Inflammatory macrophage treated with lipopolysaccharide for 1 hour (primary cell): ENCODE measurements around the gene CCDC183.

ENCODE experiments used
- DNase-seq, 2 donors: peaks; one replicate each; pipeline ENCODE4 v3.0.0-alpha.2; 2020 to 2022

The CCDC183 gene

DNA sequence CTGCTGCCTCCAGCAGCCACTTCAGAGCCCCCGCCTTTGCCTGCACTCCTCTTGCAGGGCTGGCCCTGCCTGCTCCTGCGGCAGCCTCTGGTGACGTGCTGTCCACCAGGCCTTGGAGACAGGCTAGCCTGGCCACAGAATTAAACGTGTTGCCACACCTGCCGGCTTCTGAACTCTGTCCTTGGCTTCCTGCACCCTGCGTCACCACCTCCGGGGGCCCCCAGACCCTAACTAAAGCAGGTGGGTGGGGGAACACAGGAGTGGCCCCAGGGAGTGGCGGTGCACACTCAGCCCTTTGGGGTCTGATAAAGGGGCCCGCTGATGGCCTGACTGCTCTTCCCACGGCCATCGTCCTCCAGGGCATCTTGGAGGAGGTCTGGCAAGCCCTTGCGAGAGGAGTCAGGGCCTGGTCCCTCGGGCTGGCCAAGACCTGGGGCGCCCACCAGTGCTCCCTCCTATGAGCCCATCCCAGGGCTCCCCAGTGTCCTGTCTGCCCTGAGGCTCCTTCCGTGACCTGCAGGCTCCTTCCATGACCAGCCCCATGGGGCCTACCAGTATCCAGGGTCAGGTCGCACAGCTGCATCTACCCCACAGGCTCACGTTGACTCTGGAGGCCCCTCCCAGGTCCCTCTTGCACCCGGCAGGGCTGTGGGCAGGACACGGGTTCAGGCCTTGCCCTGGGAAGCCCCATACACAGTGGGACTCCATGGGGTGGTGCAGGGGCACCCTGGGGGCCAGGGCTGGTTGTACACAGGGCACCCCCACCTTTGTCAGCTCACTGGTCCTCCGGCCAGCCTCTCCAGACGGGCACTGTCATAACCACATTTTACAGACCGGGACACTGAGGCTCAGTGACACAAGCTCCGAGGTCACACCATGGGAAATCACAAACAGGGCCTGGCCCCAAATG, 55.0 kb downstream of the CCDC183 start:
- DNase-seq: no peak

DNA sequence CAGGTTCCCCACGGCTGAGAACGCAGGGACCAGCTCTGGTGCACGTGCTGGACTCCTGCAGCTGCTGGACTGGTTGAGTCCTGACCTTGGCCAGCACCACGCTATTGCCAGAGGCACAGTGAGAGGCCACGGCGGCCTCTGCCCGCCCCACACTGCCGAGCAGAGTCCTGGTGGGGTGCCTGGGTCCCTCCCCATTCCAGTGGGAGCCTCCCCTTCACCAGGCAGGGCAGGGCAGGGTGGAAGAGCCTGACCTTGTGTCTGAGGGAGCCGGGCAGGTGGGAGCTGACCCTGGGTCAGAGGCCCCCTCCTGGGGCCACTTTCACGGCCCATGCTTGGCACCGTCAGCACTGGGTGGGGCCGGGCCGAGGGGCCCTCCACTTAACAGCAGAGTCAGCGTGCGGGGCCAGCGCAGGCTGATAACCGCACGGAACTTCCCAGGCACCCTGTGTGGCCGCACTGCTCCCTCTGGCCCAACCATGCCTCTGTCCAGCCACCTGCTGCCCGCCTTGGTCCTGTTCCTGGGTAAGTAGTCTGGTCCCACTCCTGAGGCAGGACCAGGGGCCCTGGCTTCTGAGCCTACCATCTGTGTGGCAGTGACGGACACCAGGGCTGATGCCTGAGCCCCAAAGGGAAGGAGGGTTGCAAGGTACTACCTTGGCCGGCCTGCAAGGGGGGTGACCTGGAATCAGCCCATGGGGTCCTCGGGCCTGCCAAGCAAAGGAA, 56.0 kb downstream of the CCDC183 start, which contains the start of gene MAMDC4:
TSS of gene MAMDC4 (plus strand) at position 406 of the 723 bp plus-strand sequence. CDS start at position 477, 71 bp downstream.
- no peak for DNase-seq

DNA sequence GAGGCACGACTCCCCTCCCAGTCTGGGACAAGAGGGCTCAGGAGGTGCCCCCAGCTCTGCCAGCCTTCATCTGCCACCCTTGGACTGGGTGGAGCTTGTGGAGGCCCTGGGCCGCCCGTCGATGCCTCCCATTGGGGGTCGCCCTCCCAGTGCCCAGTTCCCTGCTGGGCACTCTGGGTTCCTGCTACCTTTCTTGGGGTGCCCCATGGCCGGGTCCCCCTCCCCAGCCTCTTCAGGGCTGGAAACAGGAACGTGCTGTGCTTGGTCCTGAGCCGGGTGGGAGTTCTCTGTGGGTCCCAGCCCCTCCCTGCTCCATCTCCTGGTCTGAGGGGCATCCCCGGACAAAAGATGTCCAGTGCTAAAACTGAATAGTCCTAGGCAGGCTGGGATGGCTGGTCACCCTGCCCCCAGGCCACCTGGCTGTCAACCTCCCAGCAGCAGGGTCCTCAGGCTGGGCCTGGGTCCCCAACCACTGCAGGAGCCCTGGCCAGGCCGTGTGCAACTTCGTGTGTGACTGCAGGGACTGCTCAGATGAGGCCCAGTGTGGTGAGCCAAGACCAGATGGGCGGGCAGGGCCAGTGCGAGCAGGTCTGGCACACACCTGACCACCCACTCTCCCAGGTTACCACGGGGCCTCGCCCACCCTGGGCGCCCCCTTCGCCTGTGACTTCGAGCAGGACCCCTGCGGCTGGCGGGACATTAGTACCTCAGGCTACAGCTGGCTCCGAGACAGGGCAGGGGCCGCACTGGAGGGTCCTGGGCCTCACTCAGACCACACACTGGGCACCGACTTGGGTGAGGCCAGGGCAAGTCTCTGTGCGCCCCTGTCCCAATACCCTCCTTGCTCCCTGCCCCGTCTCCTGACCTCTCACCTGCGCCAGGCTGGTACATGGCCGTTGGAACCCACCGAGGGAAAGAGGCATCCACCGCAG, 56.8 kb downstream of the CCDC183 start:
- no peak for DNase-seq

DNA sequence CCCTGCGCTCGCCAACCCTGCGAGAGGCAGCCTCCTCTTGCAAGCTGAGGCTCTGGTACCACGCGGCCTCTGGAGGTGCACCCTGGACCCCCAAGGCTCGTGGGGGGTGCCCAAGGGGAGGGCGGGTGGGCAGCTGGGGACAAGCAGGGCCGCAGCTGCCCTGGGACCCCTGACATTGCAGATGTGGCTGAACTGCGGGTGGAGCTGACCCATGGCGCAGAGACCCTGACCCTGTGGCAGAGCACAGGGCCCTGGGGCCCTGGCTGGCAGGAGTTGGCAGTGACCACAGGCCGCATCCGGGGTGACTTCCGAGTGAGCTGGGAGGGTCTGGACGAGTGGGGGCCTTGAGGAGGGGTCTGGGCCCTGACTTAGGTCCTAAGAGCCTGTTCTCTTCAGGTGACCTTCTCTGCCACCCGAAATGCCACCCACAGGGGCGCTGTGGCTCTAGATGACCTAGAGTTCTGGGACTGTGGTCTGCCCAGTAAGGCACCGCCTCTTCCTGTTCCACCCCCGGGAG, 57.5 kb downstream of the CCDC183 start:
- DNase-seq: no peak

DNA sequence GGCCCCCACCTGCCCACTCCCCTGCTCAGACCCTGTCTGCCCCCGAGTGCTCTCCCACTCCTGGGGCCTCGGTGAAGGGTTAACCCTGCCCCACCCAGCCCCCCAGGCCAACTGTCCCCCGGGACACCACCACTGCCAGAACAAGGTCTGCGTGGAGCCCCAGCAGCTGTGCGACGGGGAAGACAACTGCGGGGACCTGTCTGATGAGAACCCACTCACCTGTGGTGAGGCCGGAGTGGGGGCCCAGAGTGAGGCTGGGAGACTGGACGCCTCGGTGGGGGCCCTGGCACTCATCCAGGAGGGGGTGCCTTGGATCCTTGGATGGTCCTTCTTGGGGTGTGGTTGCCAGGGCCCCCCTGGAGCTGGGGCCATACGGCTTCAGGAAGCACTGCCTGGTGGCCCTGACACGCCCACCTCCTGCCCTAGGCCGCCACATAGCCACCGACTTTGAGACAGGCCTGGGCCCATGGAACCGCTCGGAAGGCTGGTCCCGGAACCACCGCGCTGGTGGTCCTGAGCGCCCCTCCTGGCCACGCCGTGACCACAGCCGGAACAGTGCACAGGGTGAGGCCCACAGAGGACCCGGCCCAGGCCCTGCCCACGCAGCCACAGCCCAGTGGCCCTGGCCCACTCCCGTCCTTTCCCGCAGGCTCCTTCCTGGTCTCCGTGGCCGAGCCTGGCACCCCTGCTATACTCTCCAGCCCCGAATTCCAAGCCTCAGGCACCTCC, 58.1 kb downstream of the CCDC183 start:
- DNase-seq: no peak

DNA sequence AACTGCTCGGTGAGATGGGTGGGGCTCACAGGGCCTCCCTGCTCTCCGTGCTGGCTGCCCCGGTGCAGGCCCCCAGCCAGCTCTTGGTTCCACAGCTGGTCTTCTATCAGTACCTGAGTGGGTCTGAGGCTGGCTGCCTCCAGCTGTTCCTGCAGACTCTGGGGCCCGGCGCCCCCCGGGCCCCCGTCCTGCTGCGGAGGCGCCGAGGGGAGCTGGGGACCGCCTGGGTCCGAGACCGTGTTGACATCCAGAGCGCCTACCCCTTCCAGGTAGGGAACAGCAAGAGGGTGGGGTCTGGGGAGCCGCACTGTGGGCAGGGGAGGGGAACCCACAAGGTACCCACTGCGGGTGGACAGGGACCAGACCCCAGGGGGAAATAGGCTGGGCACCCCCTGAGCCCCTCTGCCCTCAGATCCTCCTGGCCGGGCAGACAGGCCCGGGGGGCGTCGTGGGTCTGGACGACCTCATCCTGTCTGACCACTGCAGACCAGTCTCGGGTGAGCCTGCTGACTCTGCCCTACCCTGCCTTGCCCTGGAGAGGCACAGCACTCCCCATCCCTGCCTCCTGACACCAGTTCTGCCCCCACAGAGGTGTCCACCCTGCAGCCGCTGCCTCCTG, 58.8 kb downstream of the CCDC183 start:
- no peak for DNase-seq

DNA sequence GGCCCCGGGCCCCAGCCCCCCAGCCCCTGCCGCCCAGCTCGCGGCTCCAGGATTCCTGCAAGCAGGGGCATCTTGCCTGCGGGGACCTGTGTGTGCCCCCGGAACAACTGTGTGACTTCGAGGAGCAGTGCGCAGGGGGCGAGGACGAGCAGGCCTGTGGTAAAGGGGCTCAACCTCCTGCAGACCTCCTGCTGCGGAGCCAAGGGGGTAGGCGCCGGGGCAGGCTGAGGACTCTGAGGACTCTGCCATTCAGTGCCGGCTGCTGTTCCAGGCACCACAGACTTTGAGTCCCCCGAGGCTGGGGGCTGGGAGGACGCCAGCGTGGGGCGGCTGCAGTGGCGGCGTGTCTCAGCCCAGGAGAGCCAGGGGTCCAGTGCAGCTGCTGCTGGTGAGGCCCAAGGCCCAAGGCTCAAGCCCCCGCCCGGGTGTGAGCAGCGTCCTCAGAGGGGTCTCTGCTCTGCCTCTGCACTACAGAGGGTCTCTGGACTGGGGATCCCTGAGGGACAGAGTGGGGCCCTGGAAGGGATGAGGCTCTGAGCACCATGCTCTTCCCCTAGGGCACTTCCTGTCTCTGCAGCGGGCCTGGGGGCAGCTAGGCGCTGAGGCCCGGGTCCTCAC, 59.4 kb downstream of the CCDC183 start:
- DNase-seq: no peak

DNA sequence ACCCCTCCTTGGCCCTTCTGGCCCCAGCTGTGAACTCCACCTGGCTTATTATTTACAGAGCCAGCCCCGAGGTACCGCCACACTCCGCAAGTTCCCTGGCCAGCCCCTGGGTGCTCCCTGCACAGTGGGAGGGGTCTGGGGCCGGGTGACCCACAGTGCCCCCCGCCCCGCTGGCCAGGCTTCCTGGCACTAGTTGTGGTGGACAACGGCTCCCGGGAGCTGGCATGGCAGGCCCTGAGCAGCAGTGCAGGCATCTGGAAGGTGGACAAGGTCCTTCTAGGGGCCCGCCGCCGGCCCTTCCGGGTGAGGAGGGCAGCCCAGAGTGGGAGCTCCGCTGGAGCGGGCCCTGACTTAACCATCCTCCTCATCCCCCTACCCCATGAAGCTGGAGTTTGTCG, 59.9 kb downstream of the CCDC183 start:
- DNase-seq: no peak

DNA sequence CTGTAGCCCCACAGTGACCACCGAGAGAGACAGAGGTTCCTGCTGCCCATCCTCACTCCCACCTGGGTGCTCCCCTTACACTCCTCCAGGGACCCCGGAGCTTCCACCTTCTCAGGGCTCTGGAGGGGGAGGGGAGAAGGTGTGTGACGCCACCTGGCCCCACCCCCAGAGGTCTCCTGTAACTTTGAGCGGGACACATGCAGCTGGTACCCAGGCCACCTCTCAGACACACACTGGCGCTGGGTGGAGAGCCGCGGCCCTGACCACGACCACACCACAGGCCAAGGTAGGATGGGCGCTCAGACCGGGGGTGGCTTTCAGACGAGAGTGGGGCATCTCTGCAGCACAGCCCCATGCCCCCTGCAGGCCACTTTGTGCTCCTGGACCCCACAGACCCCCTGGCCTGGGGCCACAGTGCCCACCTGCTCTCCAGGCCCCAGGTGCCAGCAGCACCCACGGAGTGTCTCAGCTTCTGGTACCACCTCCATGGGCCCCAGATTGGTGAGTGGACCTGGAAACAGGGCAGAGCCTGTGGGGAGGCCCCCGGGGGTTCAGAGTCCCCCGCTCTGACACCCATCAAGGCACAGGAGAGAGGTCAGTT, 60.5 kb downstream of the CCDC183 start:
- DNase-seq: no peak

DNA sequence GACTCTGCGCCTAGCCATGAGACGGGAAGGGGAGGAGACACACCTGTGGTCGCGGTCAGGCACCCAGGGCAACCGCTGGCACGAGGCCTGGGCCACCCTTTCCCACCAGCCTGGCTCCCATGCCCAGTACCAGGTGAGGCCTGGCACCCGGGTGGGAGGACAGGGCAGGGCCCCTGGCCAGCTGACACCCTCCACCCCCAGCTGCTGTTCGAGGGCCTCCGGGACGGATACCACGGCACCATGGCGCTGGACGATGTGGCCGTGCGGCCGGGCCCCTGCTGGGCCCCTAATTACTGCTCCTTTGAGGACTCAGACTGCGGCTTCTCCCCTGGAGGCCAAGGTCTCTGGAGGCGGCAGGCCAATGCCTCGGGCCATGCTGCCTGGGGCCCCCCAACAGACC, 61.0 kb downstream of the CCDC183 start:
- DNase-seq: no peak
